ENCODE results near the gene ZNF813.

- TF ChIP-seq CTCF (IDR thresholded peaks at IDR 0.05) (no peak), POLR2A (IDR thresholded peaks at IDR 0.05) (no peak)
Observed at GRCh38 chr19:53530622-53531021, 63.1 kb downstream of the ZNF813 start.

Data from testis (tissue), 2 donors.